ENCODE measurements around the gene CCER1.

DNA sequence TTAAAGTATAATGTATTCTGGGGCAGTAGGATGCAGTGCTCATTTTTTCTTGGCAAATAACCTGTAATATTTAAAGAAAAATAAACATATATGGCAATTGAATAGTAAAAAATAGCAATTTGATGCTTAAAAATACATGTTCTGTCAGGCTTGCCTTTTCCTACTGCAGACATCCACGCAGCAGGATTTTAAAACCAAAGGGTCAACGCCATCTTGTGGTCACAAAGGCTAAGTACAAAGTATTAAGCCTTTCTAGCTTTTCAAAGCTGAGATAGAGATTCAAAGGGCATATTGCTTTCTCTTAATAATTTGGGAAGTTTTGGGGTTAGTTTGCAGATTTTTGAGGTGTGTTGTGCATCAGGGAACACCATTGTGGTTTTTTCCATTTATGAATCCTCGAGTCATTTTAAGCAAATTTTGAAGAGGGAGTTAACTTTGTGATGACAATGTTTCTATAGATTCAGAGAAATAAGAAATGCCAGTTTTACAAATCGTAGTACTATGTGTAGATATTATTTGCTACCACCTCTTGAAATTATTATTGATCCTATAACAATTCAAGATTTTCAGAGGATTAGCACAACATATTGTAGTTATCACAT is 4.7 kb upstream of the CCER1 start:
- no peak for TF ChIP-seq POLR2A (IDR thresholded peaks at IDR 0.05)
- TF ChIP-seq CTCF (IDR thresholded peaks at IDR 0.05): peak in 5 of 7 experiments; percentile 42 to 53 (median 44)
- no peak for TF ChIP-seq EP300 (IDR thresholded peaks at IDR 0.05)
